GM12878 (cell line): ENCODE measurements around the gene FIGNL2.

Experiments used
- CREB1 ChIP-seq: IDR thresholded peaks from 2 replicates; pipeline ENCODE4 v1.6.1; 2012; ENCODE audit warnings: low read depth, mild to moderate bottlenecking, inconsistent platforms
- EZH2 ChIP-seq: IDR thresholded peaks from 2 replicates; pipeline ENCODE4 v1.6.1; 2012; ENCODE audit warnings: low read depth, mild to moderate bottlenecking, control low read depth, inconsistent platforms, low read length, borderline replicate concordance; ENCODE audit not compliant: control insufficient read depth
- NKRF ChIP-seq: fragments of 450-650 bp; conservative IDR thresholded peaks from 2 replicates; pipeline ENCODE4 v1.6.1; 2017; ENCODE audit warnings: mild to moderate bottlenecking, moderate library complexity
- NR2C2 ChIP-seq: IDR thresholded peaks from 2 replicates; pipeline ENCODE4 v1.6.1; 2011; ENCODE audit warnings: borderline replicate concordance, low read depth; ENCODE audit not compliant: control insufficient read depth, insufficient read length
- PML ChIP-seq: IDR thresholded peaks from 2 replicates; pipeline ENCODE4 v1.6.1; 2012; ENCODE audit warnings: low read length, inconsistent platforms
- POLR2AphosphoS2 ChIP-seq: IDR thresholded peaks from 2 replicates; pipeline ENCODE4 v1.6.1; 2011; ENCODE audit warnings: low read depth, mild to moderate bottlenecking, low read length, improper control_type of control experiment, moderate library complexity
- RAD21 ChIP-seq: IDR thresholded peaks from 2 replicates; pipeline ENCODE4 v1.6.1; 2011; ENCODE audit warnings: mild to moderate bottlenecking, low read depth, low read length, moderate library complexity; ENCODE audit not compliant: insufficient read depth
- SMC3 ChIP-seq: IDR thresholded peaks from 2 replicates; pipeline ENCODE4 v1.6.1; 2011; ENCODE audit warnings: low read length, improper control_type of control experiment, borderline replicate concordance
- ZZZ3 ChIP-seq: IDR thresholded peaks from 2 replicates; pipeline ENCODE4 v1.6.1; 2011; ENCODE audit warnings: low read depth; ENCODE audit not compliant: control insufficient read depth, insufficient read length
- TF ChIP-seq, protein P1 (sequence below): fragments of 450-650 bp; formaldehyde crosslinking; IDR thresholded peaks from 2 replicates; pipeline ENCODE4 v1.5.0; 2022; ENCODE audit warnings: mild to moderate bottlenecking, missing genetic modification characterization
- TF ChIP-seq, protein P2 (sequence below), 3 experiments: IDR thresholded peaks in 2 of 3; conservative IDR thresholded peaks in 1 of 3; 2 replicates each; pipeline ENCODE4 v1.5.1; 2011; ENCODE audit warnings: low read depth in 3 of 3, low read length in 3 of 3, mild to moderate bottlenecking in 3 of 3, control low read depth in 2 of 3, moderate library complexity in 2 of 3, inconsistent platforms in 1 of 3, mixed read lengths in 1 of 3; ENCODE audit not compliant: control insufficient read depth in 2 of 3, insufficient read depth in 1 of 3; ENCODE audit errors: extremely low read depth in 1 of 3

DNA sequence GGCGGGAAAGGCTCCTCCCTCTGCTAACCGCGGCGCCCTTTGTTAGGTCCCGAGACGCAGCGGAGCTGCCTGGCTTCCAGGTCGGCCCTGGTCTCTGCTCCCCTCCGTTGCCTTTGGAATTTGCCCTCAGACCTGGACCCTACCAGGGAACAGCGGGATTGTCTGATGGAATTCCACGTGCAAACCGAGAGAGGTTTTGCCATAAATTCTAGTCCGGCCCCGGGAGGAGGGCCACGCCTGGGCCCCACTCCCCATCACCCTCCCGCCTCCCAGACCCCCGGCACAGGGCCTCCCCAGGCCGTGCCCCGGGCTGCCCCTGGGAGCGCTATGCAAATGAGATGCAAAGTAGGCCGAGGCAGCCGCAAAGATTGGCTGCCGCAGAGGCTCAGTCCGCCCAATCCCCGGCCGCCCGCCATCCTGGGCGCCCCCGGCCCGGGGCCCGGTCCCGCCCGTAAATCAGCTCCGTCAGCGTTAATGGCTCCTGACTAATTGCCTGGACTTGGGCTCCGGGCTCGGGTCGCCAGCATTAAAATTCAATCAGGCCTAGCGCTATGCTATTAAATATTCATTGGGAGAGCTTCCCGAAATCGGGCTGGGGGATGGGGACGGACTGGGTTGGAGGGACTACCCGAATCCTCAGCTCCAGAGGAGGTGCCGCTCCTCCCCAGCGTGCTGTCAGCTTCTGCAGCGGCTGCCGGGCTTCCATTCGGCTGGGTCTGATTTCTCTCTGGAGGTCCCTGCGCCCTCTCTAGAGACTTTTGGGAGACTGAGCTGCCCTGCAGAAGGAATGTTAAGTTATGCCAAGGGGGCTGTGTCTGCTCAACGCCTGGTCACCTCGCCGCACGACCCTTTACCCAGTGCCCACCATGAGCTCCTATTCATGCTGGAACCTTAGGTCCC, 15.7 kb upstream of the FIGNL2 start:
- TF ChIP-seq, protein P1, sequence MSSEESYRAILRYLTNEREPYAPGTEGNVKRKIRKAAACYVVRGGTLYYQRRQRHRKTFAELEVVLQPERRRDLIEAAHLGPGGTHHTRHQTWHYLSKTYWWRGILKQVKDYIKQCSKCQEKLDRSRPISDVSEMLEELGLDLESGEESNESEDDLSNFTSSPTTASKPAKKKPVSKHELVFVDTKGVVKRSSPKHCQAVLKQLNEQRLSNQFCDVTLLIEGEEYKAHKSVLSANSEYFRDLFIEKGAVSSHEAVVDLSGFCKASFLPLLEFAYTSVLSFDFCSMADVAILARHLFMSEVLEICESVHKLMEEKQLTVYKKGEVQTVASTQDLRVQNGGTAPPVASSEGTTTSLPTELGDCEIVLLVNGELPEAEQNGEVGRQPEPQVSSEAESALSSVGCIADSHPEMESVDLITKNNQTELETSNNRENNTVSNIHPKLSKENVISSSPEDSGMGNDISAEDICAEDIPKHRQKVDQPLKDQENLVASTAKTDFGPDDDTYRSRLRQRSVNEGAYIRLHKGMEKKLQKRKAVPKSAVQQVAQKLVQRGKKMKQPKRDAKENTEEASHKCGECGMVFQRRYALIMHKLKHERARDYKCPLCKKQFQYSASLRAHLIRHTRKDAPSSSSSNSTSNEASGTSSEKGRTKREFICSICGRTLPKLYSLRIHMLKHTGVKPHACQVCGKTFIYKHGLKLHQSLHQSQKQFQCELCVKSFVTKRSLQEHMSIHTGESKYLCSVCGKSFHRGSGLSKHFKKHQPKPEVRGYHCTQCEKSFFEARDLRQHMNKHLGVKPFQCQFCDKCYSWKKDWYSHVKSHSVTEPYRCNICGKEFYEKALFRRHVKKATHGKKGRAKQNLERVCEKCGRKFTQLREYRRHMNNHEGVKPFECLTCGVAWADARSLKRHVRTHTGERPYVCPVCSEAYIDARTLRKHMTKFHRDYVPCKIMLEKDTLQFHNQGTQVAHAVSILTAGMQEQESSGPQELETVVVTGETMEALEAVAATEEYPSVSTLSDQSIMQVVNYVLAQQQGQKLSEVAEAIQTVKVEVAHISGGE = no peak
- TF ChIP-seq, protein P2, sequence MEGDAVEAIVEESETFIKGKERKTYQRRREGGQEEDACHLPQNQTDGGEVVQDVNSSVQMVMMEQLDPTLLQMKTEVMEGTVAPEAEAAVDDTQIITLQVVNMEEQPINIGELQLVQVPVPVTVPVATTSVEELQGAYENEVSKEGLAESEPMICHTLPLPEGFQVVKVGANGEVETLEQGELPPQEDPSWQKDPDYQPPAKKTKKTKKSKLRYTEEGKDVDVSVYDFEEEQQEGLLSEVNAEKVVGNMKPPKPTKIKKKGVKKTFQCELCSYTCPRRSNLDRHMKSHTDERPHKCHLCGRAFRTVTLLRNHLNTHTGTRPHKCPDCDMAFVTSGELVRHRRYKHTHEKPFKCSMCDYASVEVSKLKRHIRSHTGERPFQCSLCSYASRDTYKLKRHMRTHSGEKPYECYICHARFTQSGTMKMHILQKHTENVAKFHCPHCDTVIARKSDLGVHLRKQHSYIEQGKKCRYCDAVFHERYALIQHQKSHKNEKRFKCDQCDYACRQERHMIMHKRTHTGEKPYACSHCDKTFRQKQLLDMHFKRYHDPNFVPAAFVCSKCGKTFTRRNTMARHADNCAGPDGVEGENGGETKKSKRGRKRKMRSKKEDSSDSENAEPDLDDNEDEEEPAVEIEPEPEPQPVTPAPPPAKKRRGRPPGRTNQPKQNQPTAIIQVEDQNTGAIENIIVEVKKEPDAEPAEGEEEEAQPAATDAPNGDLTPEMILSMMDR (IDR thresholded peaks at IDR 0.05 in 2 of 3, conservative IDR thresholded peaks at IDR 0.05 in 1 of 3; ENCODE audit: control insufficient read depth in 2 of 3, extremely low read depth in 1 of 3, insufficient read depth in 1 of 3, low read depth in 3 of 3, low read length in 3 of 3) = no peak
- TF ChIP-seq EZH2 (no peak), SMC3 (no peak), CREB1 (no peak), ZZZ3 (no peak), NKRF (no peak), POLR2AphosphoS2 (no peak), PML (no peak), NR2C2 (no peak), RAD21 (no peak)
